H1 (cell line): ENCODE data around the gene KCTD11. TPM values are rescaled to one million over a fixed set of nuclear protein-coding genes. Genes with fewer than 3 reads are reported as not detected.

Source experiments
- CTCF ChIA-PET: fragments of 300-600 bp; sonication (Branson Sonifier 250); formaldehyde crosslinking; loops from one replicate; lab custom pipeline; 2021; ENCODE audit not compliant: partially characterized antibody; lab: Charles Lee
- POLR2A ChIA-PET: fragments of 300-600 bp; sonication (Branson Sonifier 250); formaldehyde crosslinking; loops from one replicate; lab custom pipeline; 2021; ENCODE audit warnings: inconsistent platforms; ENCODE audit not compliant: partially characterized antibody; lab: Charles Lee
- DNase-seq, 2 experiments: peaks; one replicate each; pipeline versions ENCODE4 v3.0.0 to v3.0.0-alpha.2; 2010 to 2022; ENCODE audit warnings: low spot score in 2 of 2, low read depth in 1 of 2, mixed read lengths in 1 of 2
- FAIRE-seq: peaks from 2 replicates; lab custom pipeline; 2011; peaks lifted over from hg19 to GRCh38; lab: Jason Lieb, UNC
- H2AFZ ChIP-seq: 2 replicates; pipeline ENCODE4 v1.8.1; 2012; ENCODE audit warnings: low read length, inconsistent platforms
- H2AK5ac ChIP-seq: 2 replicates; pipeline ENCODE4 v1.6.1; 2013; ENCODE audit warnings: low read depth, low read length
- H2BK120ac ChIP-seq: replicated peaks from 2 replicates; pipeline ENCODE3; 2013; ENCODE audit warnings: low read depth, low read length, inconsistent platforms
- H2BK12ac ChIP-seq: 2 replicates; pipeline ENCODE4 v1.6.1; 2013; ENCODE audit warnings: low read depth, low read length
- H2BK15ac ChIP-seq: 2 replicates; pipeline ENCODE4 v1.6.1; 2013; ENCODE audit warnings: low read length
- H2BK20ac ChIP-seq: 2 replicates; pipeline ENCODE4 v1.6.1; 2013; ENCODE audit warnings: low read length
- H2BK5ac ChIP-seq: 2 replicates; pipeline ENCODE4 v1.6.1; 2013; ENCODE audit warnings: low read depth, low read length
- H3K14ac ChIP-seq: 2 replicates; pipeline ENCODE4 v1.6.1; 2013; ENCODE audit warnings: inconsistent platforms; ENCODE audit not compliant: insufficient read length
- H3K18ac ChIP-seq: 2 replicates; pipeline ENCODE4 v1.6.1; 2013; ENCODE audit warnings: low read length; ENCODE audit errors: extremely low read depth
- H3K23ac ChIP-seq: 2 replicates; pipeline ENCODE4 v1.6.1; 2013; ENCODE audit warnings: inconsistent platforms; ENCODE audit not compliant: insufficient read length
- H3K23me2 ChIP-seq: 2 replicates; pipeline ENCODE4 v1.6.1; 2013; ENCODE audit warnings: low read depth, low read length
- H3K27ac ChIP-seq: 2 replicates; pipeline ENCODE4 v1.6.1; 2011; ENCODE audit warnings: low read depth, low read length, inconsistent platforms
- H3K27me3 ChIP-seq, 4 experiments: replicated peaks in 1 of 4; 1 replicate in 1 of 4; 2 replicates in 3 of 4; pipeline versions ENCODE4 v1.6.1 to v1.8.1; 2011 to 2013; ENCODE audit warnings: low read length in 3 of 4, mild to moderate bottlenecking in 3 of 4, inconsistent platforms in 2 of 4, mixed read lengths in 2 of 4, moderate library complexity in 1 of 4; ENCODE audit not compliant: control insufficient read depth in 3 of 4, insufficient read depth in 3 of 4; ENCODE audit errors: extremely low read depth in 1 of 4
- H3K36me3 ChIP-seq, 4 experiments: 2 replicates each; pipeline versions ENCODE4 v1.6.1 to v1.8.1; 2011 to 2013; ENCODE audit warnings: mild to moderate bottlenecking in 4 of 4, low read length in 3 of 4, moderate library complexity in 2 of 4, control low read depth in 1 of 4, inconsistent platforms in 1 of 4; ENCODE audit not compliant: insufficient read depth in 4 of 4, control insufficient read depth in 2 of 4
- H3K4ac ChIP-seq: replicated peaks from 2 replicates; pipeline ENCODE3; 2013; ENCODE audit warnings: low read length, low read depth, mixed read lengths, inconsistent platforms; ENCODE audit not compliant: insufficient read length
- H3K4me1 ChIP-seq, 4 experiments: replicated peaks in 1 of 4; 1 replicate in 1 of 4; 2 replicates in 3 of 4; pipeline versions ENCODE4 v1.6.1 to v1.8.1; 2011 to 2013; ENCODE audit warnings: low read length in 3 of 4, inconsistent platforms in 2 of 4, mixed read lengths in 1 of 4; ENCODE audit not compliant: insufficient read depth in 4 of 4, control insufficient read depth in 3 of 4
- H3K4me2 ChIP-seq, 2 experiments: 2 replicates each; pipeline versions ENCODE4 v1.6.1 to v1.8.1; 2011 to 2013; ENCODE audit warnings: low read depth in 2 of 2, low read length in 2 of 2, control low read depth in 1 of 2, inconsistent platforms in 1 of 2, mild to moderate bottlenecking in 1 of 2; ENCODE audit not compliant: insufficient read depth in 1 of 2
- H3K4me3 ChIP-seq, 4 experiments: fragments of 200-600, 300-600 bp in 1 of 4; sonication (generic), shearing (Covaris generic), sonication (Bioruptor Twin) in 1 of 4; 2 replicates each; pipeline versions ENCODE4 v1.5.1 to v1.8.1; 2011 to 2016; ENCODE audit warnings: low read length in 4 of 4, low read depth in 3 of 4, control low read depth in 2 of 4, inconsistent platforms in 2 of 4, mild to moderate bottlenecking in 2 of 4, mixed read lengths in 1 of 4, moderate library complexity in 1 of 4; ENCODE audit not compliant: insufficient read depth in 2 of 4; ENCODE audit errors: extremely low read depth in 1 of 4
- H3K56ac ChIP-seq: replicated peaks from 2 replicates; pipeline ENCODE3; 2013; ENCODE audit warnings: low read depth, mild to moderate bottlenecking, mixed read lengths, low read length, inconsistent platforms; ENCODE audit not compliant: insufficient read length
- H3K79me1 ChIP-seq: 2 replicates; pipeline ENCODE4 v1.6.1; 2013; ENCODE audit warnings: low read depth, low read length, control low read depth
- H3K79me2 ChIP-seq, 2 experiments: 2 replicates each; pipeline versions ENCODE4 v1.6.1 to v1.8.1; 2012 to 2013; ENCODE audit warnings: low read length in 2 of 2, mild to moderate bottlenecking in 2 of 2, inconsistent platforms in 1 of 2; ENCODE audit not compliant: insufficient read depth in 2 of 2, control insufficient read depth in 1 of 2
- H3K9ac ChIP-seq, 4 experiments: replicated peaks in 1 of 4; 1 replicate in 1 of 4; 2 replicates in 3 of 4; pipeline versions ENCODE4 v1.6.1 to v1.8.1; 2011 to 2013; ENCODE audit warnings: low read depth in 3 of 4, low read length in 3 of 4, control low read depth in 2 of 4, mild to moderate bottlenecking in 2 of 4, moderate library complexity in 2 of 4, inconsistent platforms in 1 of 4; ENCODE audit errors: extremely low read depth in 1 of 4
- H3K9me3 ChIP-seq, 2 experiments: 2 replicates each; pipeline versions ENCODE4 v1.6.1 to v1.8.1; 2012 to 2013; ENCODE audit warnings: mild to moderate bottlenecking in 2 of 2, moderate library complexity in 2 of 2, control low read depth in 1 of 2, inconsistent platforms in 1 of 2, low read depth in 1 of 2, low read length in 1 of 2, mixed read lengths in 1 of 2; ENCODE audit not compliant: insufficient read depth in 2 of 2
- H4K20me1 ChIP-seq, 2 experiments: replicated peaks in 1 of 2; 2 replicates each; pipeline versions ENCODE3 to v1.8.1; 2011 to 2013; ENCODE audit warnings: inconsistent platforms in 2 of 2, low read length in 2 of 2, mild to moderate bottlenecking in 1 of 2; ENCODE audit not compliant: insufficient read depth in 2 of 2, control insufficient read depth in 1 of 2
- H4K5ac ChIP-seq: 2 replicates; pipeline ENCODE4 v1.6.1; 2013; ENCODE audit warnings: low read length, low read depth, mixed read lengths, inconsistent platforms; ENCODE audit not compliant: insufficient read length
- H4K8ac ChIP-seq: 2 replicates; pipeline ENCODE4 v1.8.0; 2013; ENCODE audit warnings: mild to moderate bottlenecking, moderate library complexity, low read length, inconsistent platforms; ENCODE audit not compliant: insufficient read depth; ENCODE audit errors: extremely low read depth
- H4K91ac ChIP-seq: replicated peaks from 2 replicates; pipeline ENCODE3; 2013; ENCODE audit warnings: low read length, mixed read lengths, inconsistent platforms; ENCODE audit not compliant: insufficient read length
- CHD1 ChIP-seq: IDR thresholded peaks from 2 replicates; pipeline ENCODE4 v1.6.1; 2012; ENCODE audit warnings: low read depth, low read length, improper control_type of control experiment
- PHF8 ChIP-seq: fragments of 200-600 bp; sonication (generic); conservative IDR thresholded peaks from 2 replicates; pipeline ENCODE4 v1.7.1; 2012; ENCODE audit warnings: low read depth, mild to moderate bottlenecking, inconsistent platforms, low read length, moderate library complexity
- POLR2A ChIP-seq, 2 experiments: IDR thresholded peaks; 1 replicate in 1 of 2; 2 replicates in 1 of 2; pipeline ENCODE4 v1.6.1; 2011; ENCODE audit warnings: low read depth in 2 of 2, low read length in 2 of 2, mild to moderate bottlenecking in 2 of 2; ENCODE audit errors: control extremely low read depth in 1 of 2
- POLR2AphosphoS5 ChIP-seq: IDR thresholded peaks from 2 replicates; pipeline ENCODE4 v1.6.1; 2011; ENCODE audit warnings: low read depth, low read length
- SIX5 ChIP-seq: IDR thresholded peaks from 2 replicates; pipeline ENCODE4 v1.6.1; 2011; ENCODE audit warnings: mild to moderate bottlenecking, low read depth, low read length
- SUZ12 ChIP-seq: fragments of 200-600 bp; sonication (generic); IDR thresholded peaks from 2 replicates; pipeline ENCODE4 v1.6.1; 2012; ENCODE audit warnings: mild to moderate bottlenecking, inconsistent platforms, low read length, moderate library complexity, mixed read lengths
- TEAD4 ChIP-seq: IDR thresholded peaks from 2 replicates; pipeline ENCODE4 v1.6.1; 2012; ENCODE audit warnings: low read depth, low read length, inconsistent platforms, mixed read lengths
- WGBS, 2 experiments: shearing (Covaris generic) in 1 of 2; methylation state at CpG; one replicate each; pipeline versions ENCODE4 v1.1.6 to v1.1.7; 2013 to 2015; ENCODE audit warnings: low lambda C conversion rate in 2 of 2, mixed read lengths in 2 of 2, inconsistent platforms in 1 of 2, low coverage in 1 of 2, missing lambda C conversion rate in 1 of 2; ENCODE audit not compliant: insufficient replicate concordance in 2 of 2, insufficient coverage in 1 of 2, insufficient read length in 1 of 2; ENCODE audit errors: extremely low coverage in 1 of 2, missing lambda C conversion rate in 1 of 2; 5-methylcytosine and 5-hydroxymethylcytosine counted together
- polyA plus RNA-seq, 7 experiments: library from polyadenylated mRNA; depleted of rRNA in 3 of 7; stranded (reverse) in 5 of 7; unstranded in 2 of 7; fragments of >200 nt in 5 of 7; fragments of 200-250 nt in 2 of 7; gene quantifications; 1 replicate in 5 of 7; 2 replicates in 1 of 7; 4 replicates in 1 of 7; pipeline versions ENCODE4 v1.2.1 to v1.2.3, GENCODE V29; 2011 to 2013; ENCODE audit warnings: missing spikeins in 2 of 7, mixed read lengths in 2 of 7
- total RNA-seq: library from RNA; stranded (reverse); fragmentation: NEBNext Ultra II Directional; extraction: Animal tissue kit (Norgen Biotek cat#: 25700); gene quantifications from 2 replicates; pipeline ENCODE4 v1.2.1, GENCODE V29; 2021

Gene KCTD11
- total and polyA plus RNA-seq, 2 of the 8 experiments (the other 6 are each of a cell fraction or from before 2014, with no cell fraction given) = 8.6 to 9.2 TPM

DNA sequence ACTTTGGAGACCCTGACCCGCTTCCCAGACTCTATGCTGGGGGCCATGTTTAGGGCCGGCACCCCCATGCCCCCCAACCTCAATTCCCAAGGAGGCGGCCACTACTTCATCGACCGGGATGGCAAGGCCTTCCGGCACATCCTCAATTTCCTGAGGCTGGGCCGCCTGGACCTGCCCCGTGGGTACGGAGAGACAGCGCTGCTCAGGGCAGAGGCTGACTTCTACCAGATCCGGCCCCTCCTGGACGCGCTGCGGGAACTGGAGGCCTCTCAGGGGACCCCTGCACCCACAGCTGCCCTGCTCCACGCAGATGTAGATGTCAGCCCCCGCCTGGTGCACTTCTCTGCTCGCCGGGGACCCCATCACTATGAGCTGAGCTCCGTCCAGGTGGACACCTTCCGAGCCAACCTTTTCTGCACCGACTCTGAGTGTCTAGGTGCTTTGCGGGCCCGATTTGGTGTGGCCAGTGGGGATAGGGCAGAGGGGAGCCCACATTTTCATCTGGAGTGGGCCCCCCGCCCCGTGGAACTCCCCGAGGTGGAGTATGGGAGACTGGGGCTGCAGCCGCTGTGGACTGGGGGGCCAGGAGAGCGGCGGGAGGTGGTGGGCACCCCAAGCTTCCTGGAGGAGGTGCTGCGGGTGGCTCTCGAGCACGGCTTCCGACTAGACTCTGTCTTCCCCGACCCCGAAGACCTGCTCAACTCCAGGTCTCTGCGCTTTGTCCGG is 1.1 kb downstream of the KCTD11 start:
- Histone ChIP-seq H3K4me3 (peak overlapping the region in 3 of 4 experiments; percentile 84 to 96 (median 85); a peak in 4 of 8 replicates), H2BK15ac (no peak overlapping the region), H3K4me1 (peaks cover 0 to 19% (median 10%) of the 10 kb centered on the region in 4 experiments; a peak in 6 of 7 replicates), H3K9me3 (no peaks in the 10 kb centered on the region), H3K27me3 (no peaks in the 10 kb centered on the region), H3K79me1 (no peaks in the 10 kb centered on the region), H3K18ac (no peak overlapping the region), H3K4ac (peak overlapping the region; percentile 57), H3K79me2 (no peaks in the 10 kb centered on the region), H3K4me2 (peak overlapping the region; percentile 92 to 98), H2BK120ac (no peak overlapping the region), H2AFZ (no peak overlapping the region), H3K9ac (no peak overlapping the region), H2BK12ac (no peak overlapping the region), H3K27ac (no peak overlapping the region), H3K14ac (no peak overlapping the region), H2BK5ac (no peak overlapping the region), H2AK5ac (no peak overlapping the region; the same call in 1 of the 2 replicates), H4K8ac (no peak overlapping the region), H3K36me3 (no peaks in the 10 kb centered on the region), H4K20me1 (peaks cover 0 to 2% of the 10 kb centered on the region in 2 experiments), H3K56ac (no peak overlapping the region), H3K23me2 (peaks cover 15% of the 10 kb centered on the region; the same call in 1 of the 2 replicates)
- no peak for DNase-seq
- WGBS, 2 experiments = 93% methylated on average over 32 of the region's 37 CpGs; no CpG with 5 or more reads in 1 of the 2 experiments
- no peak for TF ChIP-seq POLR2AphosphoS5
- TF ChIP-seq POLR2A (IDR thresholded peaks at IDR 0.05; ENCODE audit: control extremely low read depth in 1 of 2, low read depth in 2 of 2, low read length in 2 of 2) = no peak
- TF ChIP-seq PHF8 = no peak
- TF ChIP-seq SUZ12 = no peak
- no peak for TF ChIP-seq CHD1
- no peak for TF ChIP-seq SIX5
- no peak for TF ChIP-seq TEAD4
- TF ChIP-seq, all 59 proteins: peak for 0
- Histone ChIP-seq H2BK20ac (no peak overlapping the region), H3K23ac (no peak overlapping the region), H4K5ac (no peak overlapping the region), H4K91ac (no peak overlapping the region)
- FAIRE-seq = no peak
- ChIA-PET POLR2A (interaction anchor here (0.6 to 7.8 kb wide), 22 partner anchors 15 to 225 kb away, joined by 3 to 91 read pairs (median 3); partner anchors contain the start of genes FGF11, GPS2, POLR2A and TMEM256), CTCF (interaction anchor here (0.8 to 6.5 kb wide), 20 partner anchors 9 to 208 kb away, joined by 3 to 56 read pairs (median 5); partner anchors contain the start of genes ACAP1, SENP3, SLC2A4 and TMEM102)
